ENCODE data around the gene FMNL2.

- TF ChIP-seq CTCF (IDR thresholded peaks at IDR 0.05) (no peak), POLR2A (IDR thresholded peaks at IDR 0.05) (no peak)
Measured at GRCh38 chr2:152470861-152471854, 136.2 kb downstream of the FMNL2 start.

Data from heart left ventricle (tissue), 13 donors.